Calu3 (cell line): ENCODE results near the gene SMARCA1. TPM values are rescaled to one million over a fixed set of nuclear protein-coding genes. Genes with fewer than 3 reads are reported as not detected.

Source experiments
- BruUV-seq: library from RNA; stranded (reverse); fragments of 400-500 nt; replicated peaks from 2 replicates; lab custom pipeline; 2021; lab: Mats Ljungman, UMichigan
- CTCF ChIA-PET: fragments of 300-600 bp; sonication (Branson Sonifier 250); formaldehyde crosslinking; loops from one replicate; lab custom pipeline; 2022; ENCODE audit warnings: antibody characterized with exemption; lab: Charles Lee
- DNase-seq: peaks from one replicate; pipeline ENCODE4 v3.0.0; 2022
- H3K27ac Mint-ChIP-seq: one replicate; pipeline ENCODE4 v1.8.0; 2022; ENCODE audit warnings: mixed read lengths; ENCODE audit not compliant: unreplicated experiment
- H3K27me3 Mint-ChIP-seq: one replicate; pipeline ENCODE4 v1.8.0; 2022; ENCODE audit warnings: mixed read lengths; ENCODE audit not compliant: unreplicated experiment
- H3K36me3 Mint-ChIP-seq: one replicate; pipeline ENCODE4 v1.8.0; 2022; ENCODE audit warnings: mild to moderate bottlenecking, moderate library complexity, mixed read lengths; ENCODE audit not compliant: insufficient read depth, unreplicated experiment
- H3K4me1 Mint-ChIP-seq: one replicate; pipeline ENCODE4 v1.8.0; 2022; ENCODE audit warnings: mild to moderate bottlenecking, low read depth, mixed read lengths; ENCODE audit not compliant: unreplicated experiment
- H3K4me3 Mint-ChIP-seq: one replicate; pipeline ENCODE4 v1.8.0; 2022; ENCODE audit warnings: mild to moderate bottlenecking, low read depth, moderate library complexity, mixed read lengths; ENCODE audit not compliant: unreplicated experiment
- H3K9me3 Mint-ChIP-seq: one replicate; pipeline ENCODE4 v1.8.0; 2022; ENCODE audit warnings: low read depth, mixed read lengths; ENCODE audit not compliant: unreplicated experiment
- intact Hi-C: fragments of 100-400 bp; cut with micrococcal nuclease; formaldehyde crosslinking; loops from one replicate; pipeline ENCODE4 v1.10.0; 2022; ENCODE audit not compliant: unreplicated experiment
- total RNA-seq: library from RNA; stranded (reverse); gene quantifications from 2 replicates; pipeline ENCODE4 v1.2.3, GENCODE V29; 2022
- TF ChIP-seq, protein P1 (sequence below): fragments of 200-600 bp; IDR thresholded peaks from one replicate; pipeline ENCODE4 v1.8.0; 2022; ENCODE audit warnings: antibody characterized with exemption; ENCODE audit not compliant: unreplicated experiment

Gene SMARCA1
- total RNA-seq, 1 experiment from 2014 or later, result 11.0 TPM

- H3K27ac Mint-ChIP-seq, result no peak overlapping the region
- no peak overlapping the region for H3K4me3 Mint-ChIP-seq
- DNase-seq, result no peak
- intact Hi-C loops, result no loop called here
- H3K4me1 Mint-ChIP-seq, result no peaks in the 10 kb centered on the region
- no peaks in the 10 kb centered on the region for H3K9me3 Mint-ChIP-seq
- TF ChIP-seq, protein P1, sequence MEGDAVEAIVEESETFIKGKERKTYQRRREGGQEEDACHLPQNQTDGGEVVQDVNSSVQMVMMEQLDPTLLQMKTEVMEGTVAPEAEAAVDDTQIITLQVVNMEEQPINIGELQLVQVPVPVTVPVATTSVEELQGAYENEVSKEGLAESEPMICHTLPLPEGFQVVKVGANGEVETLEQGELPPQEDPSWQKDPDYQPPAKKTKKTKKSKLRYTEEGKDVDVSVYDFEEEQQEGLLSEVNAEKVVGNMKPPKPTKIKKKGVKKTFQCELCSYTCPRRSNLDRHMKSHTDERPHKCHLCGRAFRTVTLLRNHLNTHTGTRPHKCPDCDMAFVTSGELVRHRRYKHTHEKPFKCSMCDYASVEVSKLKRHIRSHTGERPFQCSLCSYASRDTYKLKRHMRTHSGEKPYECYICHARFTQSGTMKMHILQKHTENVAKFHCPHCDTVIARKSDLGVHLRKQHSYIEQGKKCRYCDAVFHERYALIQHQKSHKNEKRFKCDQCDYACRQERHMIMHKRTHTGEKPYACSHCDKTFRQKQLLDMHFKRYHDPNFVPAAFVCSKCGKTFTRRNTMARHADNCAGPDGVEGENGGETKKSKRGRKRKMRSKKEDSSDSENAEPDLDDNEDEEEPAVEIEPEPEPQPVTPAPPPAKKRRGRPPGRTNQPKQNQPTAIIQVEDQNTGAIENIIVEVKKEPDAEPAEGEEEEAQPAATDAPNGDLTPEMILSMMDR, result no peak
- no TSS peak for BruUV-seq
- CTCF ChIA-PET, result no interaction called here
- no peaks in the 10 kb centered on the region for H3K27me3 Mint-ChIP-seq
- H3K36me3 Mint-ChIP-seq, result no peaks in the 10 kb centered on the region
These were observed 70.8 kb downstream of the SMARCA1 start for GRCh38 chrX:129452523-129452922.

DNA sequence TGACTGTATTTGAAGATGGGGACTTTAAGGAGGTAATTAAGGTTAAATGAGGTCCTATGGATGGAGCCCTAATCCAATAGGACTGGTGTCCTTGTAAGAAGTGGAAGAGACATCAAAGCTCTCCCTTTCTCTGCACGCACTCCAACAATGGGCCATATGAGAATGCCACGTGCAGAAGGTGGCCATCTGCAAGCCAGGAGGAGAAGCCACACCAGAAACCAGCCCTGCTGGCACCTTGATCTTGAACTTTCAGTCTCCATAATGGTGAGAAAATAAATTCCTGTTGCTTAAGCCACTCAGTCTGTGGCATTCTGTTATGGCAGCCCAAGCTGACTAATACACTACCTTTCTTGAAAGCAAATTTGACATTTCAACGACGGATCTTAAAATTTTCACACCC, 73.2 kb downstream of the SMARCA1 start:
- Mint-ChIP-seq H3K27me3 (no peaks in the 10 kb centered on the region), H3K27ac (no peak overlapping the region), H3K4me3 (no peak overlapping the region), H3K9me3 (no peaks in the 10 kb centered on the region), H3K36me3 (no peaks in the 10 kb centered on the region), H3K4me1 (no peaks in the 10 kb centered on the region)
- CTCF ChIA-PET, result no interaction called here
- BruUV-seq, result no TSS peak
- intact Hi-C loops, result no loop called here
- no peak for DNase-seq
- TF ChIP-seq, protein P1, result no peak

GRCh38 chrX:129449148-129449547, 74.1 kb downstream of the SMARCA1 start:
- BruUV-seq, result no TSS peak
- no peaks in the 10 kb centered on the region for H3K27me3 Mint-ChIP-seq

DNA sequence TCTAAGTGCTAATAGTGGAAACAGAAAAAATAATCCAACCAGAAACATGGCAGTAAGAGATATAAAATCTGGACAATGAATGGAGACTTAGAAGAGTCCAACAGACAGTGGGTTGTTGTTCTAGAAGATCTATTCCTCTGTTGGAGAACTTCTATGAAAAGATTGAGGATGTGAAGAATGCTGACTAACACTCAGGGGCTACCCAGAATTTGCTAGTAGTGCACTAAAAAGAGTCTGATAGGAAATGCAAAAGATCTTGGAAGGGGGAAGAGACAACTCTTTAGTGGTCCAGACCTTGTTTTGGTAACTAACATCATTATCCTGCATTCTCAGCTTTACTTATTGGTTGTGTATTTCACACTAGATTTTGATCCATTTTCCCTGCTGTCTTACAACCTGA, 77.9 kb downstream of the SMARCA1 start:
- Mint-ChIP-seq H3K4me1 (no peaks in the 10 kb centered on the region), H3K27ac (no peak overlapping the region), H3K9me3 (no peaks in the 10 kb centered on the region), H3K4me3 (no peak overlapping the region), H3K27me3 (no peaks in the 10 kb centered on the region), H3K36me3 (no peaks in the 10 kb centered on the region)
- no peak for DNase-seq
- BruUV-seq, result no TSS peak
- intact Hi-C loops, result no loop called here
- TF ChIP-seq, protein P1, result no peak
- CTCF ChIA-PET, result no interaction called here

More at GRCh38 chrX:129449148-129449547, 74.1 kb downstream of the SMARCA1 start:
- no peak for DNase-seq
- no peaks in the 10 kb centered on the region for H3K4me1 Mint-ChIP-seq
- no peak overlapping the region for H3K4me3 Mint-ChIP-seq
- H3K36me3 Mint-ChIP-seq, result no peaks in the 10 kb centered on the region
- TF ChIP-seq, protein P1, result no peak
- H3K9me3 Mint-ChIP-seq, result no peaks in the 10 kb centered on the region
- intact Hi-C loops, result no loop called here
- CTCF ChIA-PET, result no interaction called here
- no peak overlapping the region for H3K27ac Mint-ChIP-seq
